ENCODE data around the gene CYGB. TPM values are rescaled to one million over a fixed set of nuclear protein-coding genes. Genes with fewer than 3 reads are reported as not detected.

The CYGB gene
- total and polyA plus RNA-seq, 10 of the 15 experiments (the other 5 are each of a cell fraction or from before 2014, with no cell fraction given), result 0.34 TPM; not detected in 9

GRCh38 chr17:76566988-76567431 is 29.5 kb upstream of the CYGB start:
- no peak overlapping the region for H3K4me3 ChIP-seq

More at GRCh38 chr17:76566988-76567431, 29.5 kb upstream of the CYGB start:
- intact Hi-C loops (cut with micrococcal nuclease; ENCODE audit: unreplicated experiment) (loop anchor here (10.0 kb wide), 1 partner anchor 128 kb away; no protein-coding TSS in a partner anchor), in situ Hi-C loops (cut with MboI) (no loop called here)
- Histone ChIP-seq H3K27ac (ENCODE audit: control insufficient read depth, insufficient read depth) (no peak overlapping the region), H4K20me1 (ENCODE audit: control insufficient read depth, insufficient read depth) (peaks cover under 1% of the 10 kb centered on the region; the same call in 1 of the 2 replicates), H2AFZ (ENCODE audit: control insufficient read depth, low read depth, low read length) (no peak overlapping the region), H3K36me3 (ENCODE audit: control insufficient read depth in 2 of 2, insufficient read depth in 2 of 2, low read length in 1 of 2) (peaks cover 7 to 17% of the 10 kb centered on the region in 2 experiments), H3K4me1 (ENCODE audit: control insufficient read depth, insufficient read depth, low read length) (peaks cover 13% of the 10 kb centered on the region), H3K9ac (ENCODE audit: control insufficient read depth, insufficient read depth, low read length) (no peak overlapping the region), H3K27me3 (replicated peaks in 1 of 2; ENCODE audit: control insufficient read depth in 2 of 2, insufficient read depth in 2 of 2, low read length in 1 of 2) (no peaks in the 10 kb centered on the region), H3K4me2 (ENCODE audit: control insufficient read depth, insufficient read depth) (no peak overlapping the region), H3K9me3 (replicated peaks; ENCODE audit: control insufficient read depth, insufficient read depth, low read length) (no peaks in the 10 kb centered on the region), H3K79me2 (ENCODE audit: control insufficient read depth, insufficient read depth, low read length) (peaks cover 7% of the 10 kb centered on the region)
- FAIRE-seq, result no peak
- no peak for ATAC-seq
- ChIA-PET CTCF (interaction anchor here (0.6 to 2.6 kb wide), 9 partner anchors 9 to 182 kb away, joined by 3 to 17 read pairs (median 3); partner anchors contain the start of gene ST6GALNAC2), RAD21 (ENCODE audit: unreplicated experiment) (interaction anchor here (0.5 to 1.6 kb wide), 3 partner anchors 57 to 690 kb away, joined by 3 to 5 read pairs (median 4); no protein-coding TSS in a partner anchor), POLR2A (interaction anchor here (0.6 to 1.3 kb wide), 3 partner anchors 8 to 457 kb away, joined by 3 to 6 read pairs (median 3); no protein-coding TSS in a partner anchor), SMC1A (ENCODE audit: uncharacterized antibody, unreplicated experiment) (interaction anchor here (1.0 to 2.8 kb wide), 8 partner anchors 9 to 165 kb away, joined by 3 to 14 read pairs (median 4); no protein-coding TSS in a partner anchor)
- BruUV-seq (replicated peaks), result no TSS peak
- WGBS (ENCODE audit: insufficient coverage, insufficient replicate concordance, low lambda C conversion rate, missing lambda C conversion rate), result 74% methylated on average over 5 of the region's 5 CpGs
- no peak for TF ChIP-seq NFYB (IDR thresholded peaks at IDR 0.05; ENCODE audit: insufficient read depth, low read depth, low read length)
- no peak for TF ChIP-seq ZBTB4 (CRISPR knock-in tag; IDR thresholded peaks at IDR 0.05)
- TF ChIP-seq SRF (IDR thresholded peaks at IDR 0.05; ENCODE audit: low read depth in 2 of 2, low read length in 2 of 2), result no peak
- TF ChIP-seq E2F4 (IDR thresholded peaks at IDR 0.05; ENCODE audit: low read depth, low read length), result no peak
- no peak for TF ChIP-seq ZNF622 (IDR thresholded peaks at IDR 0.05)
- no peak for TF ChIP-seq CUX1 (IDR thresholded peaks at IDR 0.05; ENCODE audit: insufficient replicate concordance, low read depth, low read length)
- TF ChIP-seq IRF5 (IDR thresholded peaks at IDR 0.05; ENCODE audit: borderline replicate concordance), result no peak
- TF ChIP-seq POLR2A (IDR thresholded peaks at IDR 0.05; ENCODE audit: low read depth, low read length), result peak; percentile 35; the same call in 1 of the 2 replicates
- no peak for TF ChIP-seq NR2C1 (IDR thresholded peaks at IDR 0.05)
- TF ChIP-seq SMAD5 (IDR thresholded peaks at IDR 0.05; ENCODE audit: low read depth), result 0 out of 2 replicates have a peak, but pooled peaks have one; percentile 21
- no peak for TF ChIP-seq STAT3 (IDR thresholded peaks at IDR 0.05; ENCODE audit: low read depth, low read length)
- DNase-seq (ENCODE audit: low read depth, low spot score), result no peak
